GM23338 (cell line): ENCODE data around the gene GSAP. TPM values are rescaled to one million over a fixed set of nuclear protein-coding genes. Genes with fewer than 3 reads are reported as not detected.
"Not testable (repeated sequence)": the region's sequence is repeated elsewhere in the genome, so short reads cannot be mapped to it uniquely, and the experiment has no call there.

Source experiments
- ATAC-seq: fragments of 200-7000 bp; cut with Tn5 transposase; 3 replicates; pipeline ENCODE4 v1.9.1; 2020
- DNase-seq: peaks from one replicate; pipeline ENCODE4 v3.0.0-alpha.2; 2015; ENCODE audit warnings: low spot score
- H2AFZ ChIP-seq: fragments of 200-600 bp; sonication (generic); 2 replicates; pipeline ENCODE4 v1.8.0; 2016; ENCODE audit warnings: antibody characterized with exemption, mild to moderate bottlenecking, moderate library complexity
- H3F3A ChIP-seq: fragments of 200-600 bp; sonication (generic); replicated peaks from 2 replicates; pipeline ENCODE4 v1.8.0; 2017; ENCODE audit warnings: antibody characterized with exemption, mixed run types, low read depth
- H3K27ac ChIP-seq: fragments of 200-600 bp; sonication (generic); 2 replicates; pipeline ENCODE4 v1.6.1; 2016; ENCODE audit warnings: low read depth
- H3K27me3 ChIP-seq: fragments of 200-600 bp; sonication (generic); 2 replicates; pipeline ENCODE4 v1.8.0; 2016; ENCODE audit warnings: mild to moderate bottlenecking, mixed run types, moderate library complexity; ENCODE audit not compliant: insufficient read depth
- H3K36me3 ChIP-seq: fragments of 200-600 bp; sonication (generic); 2 replicates; pipeline ENCODE4 v1.8.0; 2016; ENCODE audit warnings: mild to moderate bottlenecking; ENCODE audit not compliant: insufficient read depth
- H3K4me1 ChIP-seq: fragments of 200-600 bp; sonication (generic); 2 replicates; pipeline ENCODE4 v1.8.0; 2016; ENCODE audit warnings: mild to moderate bottlenecking, moderate library complexity; ENCODE audit not compliant: insufficient read depth
- H3K4me2 ChIP-seq: fragments of 200-600 bp; sonication (generic); 2 replicates; pipeline ENCODE4 v1.7.1; 2017; ENCODE audit warnings: mixed run types
- H3K4me3 ChIP-seq: fragments of 200-600 bp; sonication (generic); 2 replicates; pipeline ENCODE4 v1.6.1; 2016; ENCODE audit warnings: mixed run types
- H3K79me2 ChIP-seq: fragments of 200-600 bp; sonication (generic); replicated peaks from 2 replicates; pipeline ENCODE4 v1.8.0; 2017; ENCODE audit warnings: mild to moderate bottlenecking; ENCODE audit not compliant: insufficient read depth
- H3K9me2 ChIP-seq: fragments of 200-600 bp; sonication (generic); 2 replicates; pipeline ENCODE4 v1.8.0; 2017; ENCODE audit not compliant: insufficient read depth
- H4K20me1 ChIP-seq: fragments of 200-600 bp; sonication (generic); replicated peaks from 2 replicates; pipeline ENCODE4 v1.8.0; 2017; ENCODE audit warnings: mild to moderate bottlenecking; ENCODE audit not compliant: insufficient read depth
- H3K27ac Mint-ChIP-seq: 2 replicates; pipeline ENCODE4 v1.8.0; 2020; ENCODE audit warnings: inconsistent platforms, mild to moderate bottlenecking, moderate library complexity, mixed read lengths
- H3K27me3 Mint-ChIP-seq: 3 replicates; pipeline ENCODE4 v1.8.0; 2022; ENCODE audit warnings: low read depth, mild to moderate bottlenecking, moderate library complexity, mixed read lengths, inconsistent platforms; ENCODE audit not compliant: insufficient read depth, poor library complexity
- H3K36me3 Mint-ChIP-seq: 3 replicates; pipeline ENCODE4 v1.8.0; 2021; ENCODE audit warnings: low read depth, mild to moderate bottlenecking, inconsistent platforms, moderate library complexity, mixed read lengths
- H3K4me1 Mint-ChIP-seq: 3 replicates; pipeline ENCODE4 v1.8.0; 2020; ENCODE audit warnings: mild to moderate bottlenecking, inconsistent platforms, mixed read lengths
- H3K4me3 Mint-ChIP-seq: 3 replicates; pipeline ENCODE4 v1.8.0; 2021; ENCODE audit warnings: moderate library complexity, mild to moderate bottlenecking, inconsistent platforms, mixed read lengths
- H3K9me3 Mint-ChIP-seq: 3 replicates; pipeline ENCODE4 v1.8.0; 2020; ENCODE audit warnings: moderate library complexity, mild to moderate bottlenecking, inconsistent platforms, mixed read lengths
- CREB1 ChIP-seq: fragments of 250-450 bp; sonication (Bioruptor Pico); IDR thresholded peaks from 2 replicates; pipeline ENCODE4 v1.5.0; 2020; ENCODE audit warnings: low read depth, mild to moderate bottlenecking, moderate library complexity
- EZH2 ChIP-seq: fragments of 200-600 bp; sonication (generic); IDR thresholded peaks from one replicate; pipeline ENCODE4 v1.8.0; 2017; ENCODE audit warnings: antibody characterized with exemption, mild to moderate bottlenecking, low read depth; ENCODE audit not compliant: unreplicated experiment
- EZH2phosphoT487 ChIP-seq: fragments of 200-600 bp; sonication (generic); IDR thresholded peaks from one replicate; pipeline ENCODE4 v1.8.1; 2018; ENCODE audit warnings: antibody characterized with exemption; ENCODE audit not compliant: unreplicated experiment
- JUNB ChIP-seq: IDR thresholded peaks from one replicate; pipeline ENCODE4 v1.6.1; 2016; ENCODE audit warnings: antibody characterized with exemption; ENCODE audit not compliant: unreplicated experiment
- NANOG ChIP-seq: IDR thresholded peaks from 2 replicates; pipeline ENCODE4 v1.6.1; 2016; ENCODE audit warnings: antibody characterized with exemption, borderline replicate concordance
- ZNF331 ChIP-seq: fragments of 250-450 bp; sonication (Bioruptor Pico); IDR thresholded peaks from 2 replicates; pipeline ENCODE4 v1.5.0; 2020; ENCODE audit warnings: low read depth, mild to moderate bottlenecking, moderate library complexity
- polyA plus RNA-seq: library from polyadenylated mRNA; unstranded; fragments of >200 nt; fragmentation: Nextera tagmentation; extraction: Ambion mirVana; gene quantifications from 2 replicates; pipeline ENCODE4 v1.2.1, GENCODE V29; 2016
- total RNA-seq: library from RNA; depleted of rRNA; stranded (reverse); fragments of >200 nt; shearing (Covaris generic); gene quantifications from 2 replicates; pipeline ENCODE4 v1.2.3, GENCODE V29; 2014

GSAP gene
- total and polyA plus RNA-seq, 2 experiments from 2014 or later, result 0.63 to 1.1 TPM

DNA sequence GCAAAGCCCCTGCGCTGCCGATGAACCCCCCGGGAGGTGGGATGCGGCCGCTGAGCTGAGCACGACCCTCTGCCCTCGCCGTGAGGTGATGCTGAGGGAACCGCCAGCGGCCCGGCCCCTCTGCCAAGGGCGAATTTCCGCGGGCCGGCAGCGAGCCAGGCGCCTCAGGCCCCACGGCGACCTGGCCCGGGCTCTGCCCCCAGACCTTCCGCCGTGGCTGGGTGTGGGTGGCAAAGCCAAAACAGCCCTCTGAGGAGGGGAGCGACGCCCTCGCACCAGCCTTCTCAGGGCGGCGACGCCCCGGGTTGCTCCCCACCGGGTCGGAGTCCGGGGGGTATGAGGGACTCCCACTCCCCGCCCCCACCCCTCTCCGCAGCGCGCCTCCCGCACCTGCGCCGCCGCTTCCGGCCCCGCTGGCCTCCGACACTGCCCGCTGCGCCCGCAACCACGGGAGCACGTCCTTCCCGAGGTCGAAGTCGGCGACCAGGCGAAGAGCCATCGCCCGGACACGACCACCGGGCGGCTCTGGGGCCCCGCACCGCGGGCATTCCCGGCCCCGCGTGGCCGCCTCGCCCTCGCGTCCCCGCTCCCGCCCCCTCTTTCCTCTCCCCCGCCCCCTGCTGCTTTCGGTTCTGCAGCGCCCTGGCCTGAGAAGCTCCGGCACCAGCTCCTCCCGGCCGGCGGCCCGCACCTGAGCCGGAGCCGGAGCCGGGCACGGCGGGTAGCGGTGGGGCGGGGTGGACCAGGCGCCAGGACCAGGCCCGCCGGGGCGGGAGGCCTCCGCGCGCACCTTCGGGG, at the start of gene GSAP (continued):
- TF ChIP-seq EZH2phosphoT487 (no peak), EZH2 (no peak), NANOG (no peak), JUNB (no peak)

DNA sequence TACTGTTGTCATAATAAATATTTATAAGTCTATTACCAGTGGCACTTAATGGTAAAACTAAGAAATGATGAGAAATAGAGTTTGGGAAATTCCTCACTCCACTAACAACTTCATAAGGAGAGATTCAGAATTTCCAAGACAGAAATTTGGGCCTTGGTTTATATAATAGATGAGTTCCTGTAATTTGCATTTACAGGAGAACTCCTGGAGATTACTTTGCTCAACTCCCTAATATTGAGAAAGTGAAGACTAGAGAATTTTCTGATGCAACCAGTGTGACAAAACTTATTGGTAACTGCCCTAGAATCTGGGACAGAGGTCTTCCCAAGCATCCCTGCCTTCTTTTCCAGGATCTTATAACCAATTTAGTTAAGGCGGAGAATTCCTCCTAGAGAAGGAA, 49.1 kb upstream of the GSAP start:
- Histone ChIP-seq H3K79me2 (no peaks in the 10 kb centered on the region), H3K4me1 (no peaks in the 10 kb centered on the region), H3K4me2 (no peak overlapping the region), H3K4me3 (no peak overlapping the region), H3K9me2 (no peaks in the 10 kb centered on the region), H3F3A (no peaks in the 10 kb centered on the region; the same call in 1 of the 2 replicates), H3K36me3 (no peaks in the 10 kb centered on the region), H3K27ac (no peak overlapping the region), H2AFZ (no peak overlapping the region), H4K20me1 (no peaks in the 10 kb centered on the region), H3K27me3 (no peaks in the 10 kb centered on the region)
- Mint-ChIP-seq H3K4me1 (no peaks in the 10 kb centered on the region), H3K36me3 (no peaks in the 10 kb centered on the region; the same call in 2 of the 3 replicates), H3K9me3 (peaks cover 5% of the 10 kb centered on the region; the same call in 1 of the 3 replicates), H3K4me3 (no peak overlapping the region), H3K27ac (no peak overlapping the region), H3K27me3 (no peaks in the 10 kb centered on the region)
- TF ChIP-seq ZNF331 (no peak), CREB1 (CRISPR knock-in tag) (no peak), EZH2phosphoT487 (no peak), EZH2 (no peak)
- ATAC-seq (no peak), DNase-seq (no peak)

DNA sequence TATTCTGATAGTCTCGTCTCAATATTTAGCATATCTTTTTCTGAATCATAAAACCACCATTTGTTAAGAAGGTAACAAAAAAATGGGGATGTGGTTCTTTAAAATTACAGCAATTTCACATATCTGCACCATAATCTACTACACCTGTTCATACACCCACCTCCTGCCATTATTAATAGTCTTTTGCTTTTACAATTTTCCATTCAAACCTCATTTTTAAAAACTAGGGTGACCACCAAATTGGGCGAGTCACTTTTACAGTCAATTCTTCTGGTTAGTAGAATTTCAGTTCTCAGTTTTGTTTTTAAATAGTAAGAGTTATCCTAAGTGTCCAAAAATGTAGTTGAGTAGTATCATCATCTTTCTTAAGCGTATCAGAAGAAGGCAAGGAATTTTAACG, 48.4 kb upstream of the GSAP start:
- Mint-ChIP-seq H3K36me3 (no peaks in the 10 kb centered on the region; the same call in 2 of the 3 replicates), H3K27ac (no peak overlapping the region), H3K27me3 (no peaks in the 10 kb centered on the region), H3K4me3 (no peak overlapping the region), H3K4me1 (no peaks in the 10 kb centered on the region), H3K9me3 (no peaks in the 10 kb centered on the region)
- no peak overlapping the region for H3K27ac ChIP-seq
- H2AFZ ChIP-seq, result no peak overlapping the region
- no peak for TF ChIP-seq ZNF331
- ATAC-seq (no peak), DNase-seq (no peak)
- no peaks in the 10 kb centered on the region for H3K36me3 ChIP-seq
- H4K20me1 ChIP-seq, result no peaks in the 10 kb centered on the region
- no peak overlapping the region for H3K4me2 ChIP-seq
- no peaks in the 10 kb centered on the region for H3K9me2 ChIP-seq
- H3K27me3 ChIP-seq, result no peaks in the 10 kb centered on the region
- no peaks in the 10 kb centered on the region for H3K79me2 ChIP-seq
- no peaks in the 10 kb centered on the region for H3K4me1 ChIP-seq
- H3K4me3 ChIP-seq, result no peak overlapping the region
- H3F3A ChIP-seq, result no peaks in the 10 kb centered on the region; the same call in 1 of the 2 replicates

DNA sequence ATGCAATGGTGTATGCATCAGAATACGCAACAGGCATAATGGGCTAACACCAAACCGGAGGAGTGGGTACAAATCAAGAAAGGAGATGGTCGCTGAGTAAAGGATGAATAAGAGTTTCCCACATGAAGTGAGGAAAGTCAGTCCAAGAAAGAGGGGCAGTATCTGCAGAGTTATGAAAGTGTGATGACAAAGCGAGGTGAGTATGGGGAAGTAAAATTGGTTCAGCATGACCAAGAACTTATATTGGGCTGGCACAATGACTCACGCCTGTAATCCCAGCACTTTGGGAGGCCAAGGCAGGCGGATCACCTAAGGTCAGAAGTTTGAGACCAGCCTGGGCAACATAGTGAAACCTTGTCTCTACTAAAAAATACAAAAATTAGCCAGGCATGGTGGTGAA, 47.5 kb upstream of the GSAP start:
- H3K9me3 Mint-ChIP-seq, H3K27me3 Mint-ChIP-seq, H3K27ac Mint-ChIP-seq, H3K27me3 ChIP-seq, ATAC-seq, H3K4me1 ChIP-seq, H3K27ac ChIP-seq, H3K36me3 Mint-ChIP-seq, H3F3A ChIP-seq, DNase-seq, H3K36me3 ChIP-seq, H3K79me2 ChIP-seq, H4K20me1 ChIP-seq, H3K4me2 ChIP-seq, H3K9me2 ChIP-seq, H2AFZ ChIP-seq, H3K4me3 ChIP-seq, H3K4me3 Mint-ChIP-seq, H3K4me1 Mint-ChIP-seq: not testable (repeated sequence)
